OCI-LY3 (cell line): ENCODE data around the gene NUB1.

ENCODE experiments used
- EZH2phosphoT487 ChIP-seq: fragments of 200-600 bp; shearing (Covaris generic); IDR thresholded peaks from 2 replicates; pipeline ENCODE4 v1.6.1; 2018; ENCODE audit warnings: antibody characterized with exemption, mixed run types, low read depth
- TF ChIP-seq, protein P1 (sequence below): fragments of 200-600, 300-600 bp; sonication (generic); IDR thresholded peaks from 2 replicates; pipeline ENCODE4 v1.5.1; 2014; ENCODE audit warnings: antibody characterized with exemption, low read length, low read depth

DNA sequence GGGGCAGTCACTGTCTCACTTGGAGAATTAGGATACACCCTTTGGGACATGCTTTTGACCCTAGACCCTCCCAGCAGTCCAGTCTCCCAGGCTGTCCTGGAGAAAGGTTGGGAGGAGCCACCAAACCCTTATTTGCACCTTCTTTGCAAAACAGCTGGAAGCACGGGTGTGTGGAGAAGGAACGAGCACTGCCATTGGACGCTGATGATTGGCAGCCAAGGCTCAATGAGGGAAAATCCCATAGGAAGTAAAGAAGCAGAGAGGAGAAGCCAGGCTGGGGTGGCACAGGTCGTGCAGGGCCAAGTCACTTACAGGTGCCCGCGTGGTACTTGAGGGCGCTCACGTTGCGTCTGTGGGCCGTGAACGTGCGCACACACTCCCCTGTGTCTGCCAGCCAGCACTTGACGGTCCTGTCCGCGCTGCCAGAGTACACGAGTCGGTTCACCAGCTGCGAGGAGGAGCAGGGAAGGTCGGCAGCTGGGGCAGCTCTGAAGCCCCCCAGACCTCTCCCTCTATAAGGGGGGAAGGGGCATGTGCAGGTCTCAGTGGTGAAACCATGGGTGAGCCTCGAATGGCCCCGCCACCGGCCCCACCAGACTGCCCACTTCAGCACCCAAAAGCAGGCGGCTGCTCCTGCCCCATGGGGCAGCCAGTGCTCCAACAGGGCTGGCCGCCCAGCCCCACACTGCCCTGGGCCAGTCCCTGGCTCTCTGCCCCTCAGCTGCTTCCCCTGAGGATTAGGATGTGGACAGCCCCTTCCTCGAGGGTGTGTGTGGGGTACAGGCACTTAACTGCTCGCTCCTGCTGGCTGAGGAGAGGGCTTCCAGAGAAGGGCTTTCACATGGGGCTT lies 43.4 kb downstream of the NUB1 start:
- TF ChIP-seq, protein P1, sequence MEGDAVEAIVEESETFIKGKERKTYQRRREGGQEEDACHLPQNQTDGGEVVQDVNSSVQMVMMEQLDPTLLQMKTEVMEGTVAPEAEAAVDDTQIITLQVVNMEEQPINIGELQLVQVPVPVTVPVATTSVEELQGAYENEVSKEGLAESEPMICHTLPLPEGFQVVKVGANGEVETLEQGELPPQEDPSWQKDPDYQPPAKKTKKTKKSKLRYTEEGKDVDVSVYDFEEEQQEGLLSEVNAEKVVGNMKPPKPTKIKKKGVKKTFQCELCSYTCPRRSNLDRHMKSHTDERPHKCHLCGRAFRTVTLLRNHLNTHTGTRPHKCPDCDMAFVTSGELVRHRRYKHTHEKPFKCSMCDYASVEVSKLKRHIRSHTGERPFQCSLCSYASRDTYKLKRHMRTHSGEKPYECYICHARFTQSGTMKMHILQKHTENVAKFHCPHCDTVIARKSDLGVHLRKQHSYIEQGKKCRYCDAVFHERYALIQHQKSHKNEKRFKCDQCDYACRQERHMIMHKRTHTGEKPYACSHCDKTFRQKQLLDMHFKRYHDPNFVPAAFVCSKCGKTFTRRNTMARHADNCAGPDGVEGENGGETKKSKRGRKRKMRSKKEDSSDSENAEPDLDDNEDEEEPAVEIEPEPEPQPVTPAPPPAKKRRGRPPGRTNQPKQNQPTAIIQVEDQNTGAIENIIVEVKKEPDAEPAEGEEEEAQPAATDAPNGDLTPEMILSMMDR = no peak
- TF ChIP-seq EZH2phosphoT487 = no peak
